ENCODE measurements around the gene AGO3.
"Not testable (repeated sequence)": the region's sequence is repeated elsewhere in the genome, so short reads cannot be mapped to it uniquely, and the experiment has no call there.

The AGO3 gene

DNA sequence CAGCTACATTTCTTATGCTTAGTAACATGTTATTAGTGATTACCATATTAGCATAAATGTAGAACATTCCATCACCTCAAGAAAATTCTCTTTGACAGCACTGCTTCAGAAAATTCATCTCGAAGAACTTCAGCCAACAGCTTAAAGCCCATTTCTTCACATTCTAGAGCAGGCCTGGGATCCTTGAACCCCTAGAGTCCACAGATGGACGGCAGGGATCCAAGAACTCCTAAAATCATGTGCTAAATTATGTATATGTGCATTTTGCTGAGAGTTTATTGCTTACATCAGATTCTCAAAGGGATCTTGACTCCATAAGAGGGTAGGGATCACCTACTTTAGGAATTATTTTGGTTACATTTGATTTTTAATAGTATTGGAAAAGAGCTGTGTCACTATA lies 76.8 kb downstream of the AGO3 start:
- Mint-ChIP-seq H3K4me1 (ENCODE audit: low read depth) (no peaks in the 10 kb centered on the region), H3K36me3 (ENCODE audit: low read depth) (peaks cover 2% of the 10 kb centered on the region), H3K27me3 (ENCODE audit: low read depth) (no peaks in the 10 kb centered on the region), H3K9me3 (no peaks in the 10 kb centered on the region), H3K4me3 (no peak overlapping the region), H3K27ac (no peak overlapping the region)

- Mint-ChIP-seq H3K27ac (no peak overlapping the region), H3K9me3 (no peaks in the 10 kb centered on the region), H3K36me3 (ENCODE audit: low read depth) (peaks cover 7% of the 10 kb centered on the region), H3K4me3 (no peak overlapping the region), H3K27me3 (ENCODE audit: low read depth) (no peaks in the 10 kb centered on the region), H3K4me1 (ENCODE audit: low read depth) (no peaks in the 10 kb centered on the region)
Observed at GRCh38 chr1:36008546-36009197, 77.8 kb downstream of the AGO3 start.

DNA sequence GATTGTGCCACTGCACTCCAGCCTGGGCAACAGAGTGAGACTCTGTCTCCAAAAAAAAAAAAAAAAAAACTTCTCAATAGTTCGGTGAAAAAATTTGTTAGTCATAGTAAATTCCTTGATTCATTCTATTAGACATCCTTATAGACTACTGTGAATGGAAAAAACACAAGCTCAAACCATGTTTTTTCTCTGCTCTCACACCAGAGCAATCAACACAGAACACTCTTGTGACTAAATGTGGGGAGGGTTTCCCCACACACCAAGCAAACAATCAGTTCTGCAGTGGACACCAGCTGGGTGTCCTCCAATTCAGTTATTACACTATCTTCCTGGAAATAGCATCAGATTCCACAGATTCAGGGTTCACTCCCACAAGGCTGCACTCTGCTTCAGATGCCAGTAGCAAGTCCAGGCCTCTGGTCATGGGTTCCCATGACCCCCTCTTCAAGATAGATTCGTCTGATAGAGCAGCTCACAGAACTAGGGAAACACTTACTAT lies 83.9 kb downstream of the AGO3 start:
- Mint-ChIP-seq H3K9me3 (no peaks in the 10 kb centered on the region), H3K4me1 (ENCODE audit: low read depth) (no peaks in the 10 kb centered on the region), H3K4me3 (no peak overlapping the region), H3K27ac (no peak overlapping the region), H3K27me3 (ENCODE audit: low read depth) (no peaks in the 10 kb centered on the region), H3K36me3 (ENCODE audit: low read depth) (peaks cover 24% of the 10 kb centered on the region)

GRCh38 chr1:36016686-36017085 lies 85.8 kb downstream of the AGO3 start:
- Mint-ChIP-seq H3K36me3 (ENCODE audit: low read depth) (peaks cover 25% of the 10 kb centered on the region), H3K27me3 (ENCODE audit: low read depth) (no peaks in the 10 kb centered on the region), H3K27ac (no peak overlapping the region), H3K4me3 (no peak overlapping the region), H3K4me1 (ENCODE audit: low read depth) (no peaks in the 10 kb centered on the region), H3K9me3 (no peaks in the 10 kb centered on the region)

- H3K4me1 Mint-ChIP-seq (ENCODE audit: low read depth) = peaks cover 4% of the 10 kb centered on the region
- H3K27ac Mint-ChIP-seq = no peak overlapping the region
- no peak overlapping the region for H3K4me3 Mint-ChIP-seq
- peaks cover 16% of the 10 kb centered on the region for H3K9me3 Mint-ChIP-seq
- H3K36me3 Mint-ChIP-seq (ENCODE audit: low read depth) = peaks cover 39% of the 10 kb centered on the region
- H3K27me3 Mint-ChIP-seq (ENCODE audit: low read depth) = no peaks in the 10 kb centered on the region
Observed at GRCh38 chr1:36023098-36023769, 92.3 kb downstream of the AGO3 start.

DNA sequence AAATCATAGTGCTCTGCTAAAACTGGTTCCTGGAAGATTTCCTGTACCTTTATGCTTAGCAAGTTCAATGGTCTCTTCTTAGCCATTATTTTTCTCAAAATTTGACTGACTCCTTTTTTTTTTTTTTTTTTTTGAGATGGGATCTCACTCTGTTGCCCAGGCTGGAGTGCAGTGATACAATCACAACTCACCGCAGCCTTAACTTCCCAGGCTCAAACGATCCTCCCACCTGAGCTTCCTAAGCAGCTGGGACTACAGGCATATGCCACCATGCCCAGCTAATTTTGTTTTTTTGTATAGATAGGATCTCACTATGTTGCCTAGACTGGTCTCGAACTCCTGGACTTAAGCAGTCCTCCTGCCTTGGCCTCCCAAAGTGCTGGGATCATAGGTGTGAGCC lies 93.1 kb downstream of the AGO3 start:
- not testable (repeated sequence) for H3K4me3 Mint-ChIP-seq; H3K4me1 Mint-ChIP-seq (ENCODE audit: low read depth); H3K27me3 Mint-ChIP-seq (ENCODE audit: low read depth)
- H3K9me3 Mint-ChIP-seq = peaks cover 16% of the 10 kb centered on the region
- peak overlapping the region; percentile 62 for H3K27ac Mint-ChIP-seq
- H3K36me3 Mint-ChIP-seq (ENCODE audit: low read depth) = peaks cover 42% of the 10 kb centered on the region

DNA sequence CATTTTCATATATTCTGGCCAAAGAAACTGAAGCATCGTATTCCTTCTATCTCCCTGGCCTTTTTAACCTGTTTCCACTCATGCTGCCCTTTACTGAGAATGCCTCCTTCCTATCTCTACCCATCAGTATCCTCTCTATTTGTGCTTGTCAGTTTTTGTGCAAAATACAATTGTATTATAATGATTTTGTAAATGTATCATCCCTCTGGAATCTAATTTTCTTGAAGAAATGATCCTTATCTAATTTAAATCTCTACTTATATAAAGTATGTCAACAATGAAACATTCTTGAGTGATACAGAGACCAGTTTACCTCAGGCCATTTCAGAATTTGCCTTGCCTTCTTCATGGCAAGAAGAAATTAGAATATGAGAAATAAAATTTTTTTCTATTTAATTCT lies 93.9 kb downstream of the AGO3 start:
- peaks cover 39% of the 10 kb centered on the region for H3K36me3 Mint-ChIP-seq (ENCODE audit: low read depth)
- no peak overlapping the region for H3K27ac Mint-ChIP-seq

DNA sequence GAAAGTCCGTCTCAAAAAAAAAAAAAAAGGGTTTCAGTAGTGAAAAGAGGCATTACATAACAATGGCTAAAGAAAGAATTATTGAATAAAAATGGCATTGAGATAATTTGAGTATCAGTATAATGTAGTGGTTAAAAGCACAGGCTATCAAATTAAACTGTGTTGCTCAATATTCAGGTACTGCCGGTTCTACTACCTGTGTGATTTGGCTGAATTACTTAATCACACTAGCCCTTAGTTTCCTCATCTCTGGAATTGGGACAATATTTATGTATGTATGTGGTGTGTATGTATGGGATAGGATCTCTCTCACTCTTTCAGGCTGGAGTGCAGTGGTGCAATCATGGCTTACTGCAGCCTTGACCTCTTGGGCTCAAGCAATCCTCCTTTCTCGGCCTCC lies 96.9 kb downstream of the AGO3 start:
- H3K36me3 Mint-ChIP-seq (ENCODE audit: low read depth) = peaks cover 47% of the 10 kb centered on the region

More for the DNA sequence above, 93.9 kb downstream of the AGO3 start:
- Mint-ChIP-seq H3K4me3 (no peak overlapping the region), H3K27me3 (ENCODE audit: low read depth) (no peaks in the 10 kb centered on the region), H3K4me1 (ENCODE audit: low read depth) (peaks cover 4% of the 10 kb centered on the region), H3K9me3 (peaks cover 16% of the 10 kb centered on the region)

DNA sequence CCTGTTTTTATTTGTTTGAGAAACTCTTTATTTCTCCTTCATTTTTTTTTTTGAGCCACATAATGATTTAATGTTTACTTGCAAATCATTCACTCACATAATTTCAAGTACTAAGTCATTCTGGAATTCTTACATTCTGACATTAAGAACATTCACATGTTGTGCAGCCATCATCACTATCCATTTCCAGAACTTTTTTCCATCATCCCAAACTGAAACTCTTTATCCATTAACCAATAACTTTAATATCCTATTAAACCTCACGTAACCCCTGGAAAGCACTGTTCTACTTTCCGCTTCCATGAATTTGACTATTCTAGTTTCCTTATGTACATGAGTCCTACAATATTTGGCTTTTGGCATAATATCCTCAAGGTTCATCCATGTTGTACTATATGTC lies 100.5 kb downstream of the AGO3 start:
- peaks cover 2% of the 10 kb centered on the region for H3K4me1 Mint-ChIP-seq (ENCODE audit: low read depth)
- peaks cover 35% of the 10 kb centered on the region for H3K36me3 Mint-ChIP-seq (ENCODE audit: low read depth)
- H3K27ac Mint-ChIP-seq = no peak overlapping the region
- no peaks in the 10 kb centered on the region for H3K9me3 Mint-ChIP-seq
- H3K27me3 Mint-ChIP-seq (ENCODE audit: low read depth) = no peaks in the 10 kb centered on the region
- H3K4me3 Mint-ChIP-seq = no peak overlapping the region

More for the DNA sequence above, 96.9 kb downstream of the AGO3 start:
- H3K9me3 Mint-ChIP-seq = peaks cover 16% of the 10 kb centered on the region
- no peak overlapping the region for H3K27ac Mint-ChIP-seq
- no peak overlapping the region for H3K4me3 Mint-ChIP-seq
- peaks cover 4% of the 10 kb centered on the region for H3K4me1 Mint-ChIP-seq (ENCODE audit: low read depth)
- H3K27me3 Mint-ChIP-seq (ENCODE audit: low read depth) = no peaks in the 10 kb centered on the region

GRCh38 chr1:36034692-36035091 lies 103.8 kb downstream of the AGO3 start:
- Mint-ChIP-seq H3K27me3 (ENCODE audit: low read depth) (no peaks in the 10 kb centered on the region), H3K9me3 (no peaks in the 10 kb centered on the region), H3K27ac (no peak overlapping the region), H3K36me3 (ENCODE audit: low read depth) (peaks cover 29% of the 10 kb centered on the region), H3K4me1 (ENCODE audit: low read depth) (peaks cover 2% of the 10 kb centered on the region), H3K4me3 (no peak overlapping the region)

DNA sequence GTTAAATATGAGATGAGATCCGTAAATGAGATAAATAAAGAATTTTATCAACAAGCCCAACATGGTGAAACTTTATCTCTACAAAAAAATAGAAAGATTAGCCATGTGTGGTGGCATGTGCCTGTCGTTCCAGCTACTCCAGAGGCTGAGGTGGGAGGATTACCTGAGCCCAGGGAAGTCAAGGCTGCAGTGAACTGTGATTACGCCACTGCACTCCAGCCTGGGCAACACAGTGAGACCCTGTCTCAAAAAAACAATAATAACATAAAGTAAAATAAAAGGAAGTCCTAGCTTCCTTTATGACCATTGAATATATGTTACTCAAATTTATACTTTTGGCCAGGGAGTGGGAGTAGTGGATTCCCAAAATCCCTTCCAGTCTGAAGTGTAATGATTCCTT lies 104.2 kb downstream of the AGO3 start:
- peaks cover 30% of the 10 kb centered on the region for H3K36me3 Mint-ChIP-seq (ENCODE audit: low read depth)
- no peak overlapping the region for H3K4me3 Mint-ChIP-seq
- H3K27me3 Mint-ChIP-seq (ENCODE audit: low read depth) = no peaks in the 10 kb centered on the region
- no peaks in the 10 kb centered on the region for H3K9me3 Mint-ChIP-seq
- H3K4me1 Mint-ChIP-seq (ENCODE audit: low read depth) = peaks cover 2% of the 10 kb centered on the region
- H3K27ac Mint-ChIP-seq = no peak overlapping the region

DNA sequence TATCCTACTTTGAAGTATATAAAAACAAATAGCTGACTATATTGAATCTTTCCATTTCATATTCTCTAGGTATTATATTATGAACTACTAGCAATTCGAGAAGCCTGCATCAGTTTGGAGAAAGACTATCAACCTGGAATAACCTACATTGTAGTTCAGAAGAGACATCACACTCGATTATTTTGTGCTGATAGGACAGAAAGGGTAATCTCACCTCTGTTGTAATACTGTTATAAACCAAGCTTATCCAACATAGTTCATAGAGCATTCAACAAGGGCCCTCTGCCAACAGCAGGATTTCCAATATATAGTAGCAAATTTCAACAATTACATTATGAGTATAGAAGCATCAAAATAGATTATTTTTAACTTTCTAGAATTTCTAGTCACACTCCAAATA lies 109.3 kb downstream of the AGO3 start:
- H3K36me3 Mint-ChIP-seq (ENCODE audit: low read depth) = peaks cover 19% of the 10 kb centered on the region
- no peak overlapping the region for H3K27ac Mint-ChIP-seq
- no peak overlapping the region for H3K4me3 Mint-ChIP-seq
- no peaks in the 10 kb centered on the region for H3K9me3 Mint-ChIP-seq
- H3K4me1 Mint-ChIP-seq (ENCODE audit: low read depth) = no peaks in the 10 kb centered on the region
- H3K27me3 Mint-ChIP-seq (ENCODE audit: low read depth) = no peaks in the 10 kb centered on the region

DNA sequence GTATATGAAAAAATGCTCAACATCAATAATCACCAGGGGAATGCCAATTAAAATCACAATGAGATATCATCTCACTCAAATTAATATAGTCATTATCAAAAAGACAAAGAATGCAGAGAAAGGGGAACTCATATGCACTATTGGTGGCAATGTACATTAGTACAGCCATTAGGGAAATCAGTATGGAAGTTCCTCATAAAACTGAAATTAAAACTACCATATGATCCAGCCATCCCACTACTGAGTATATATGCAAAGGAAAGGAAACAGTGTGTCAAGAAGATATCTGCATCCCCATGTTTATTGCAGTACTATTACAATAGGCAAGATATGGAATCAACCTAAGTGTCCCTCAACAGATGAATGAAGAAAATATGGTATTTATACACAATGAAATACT lies 120.9 kb downstream of the AGO3 start:
- no peaks in the 10 kb centered on the region for H3K27me3 Mint-ChIP-seq (ENCODE audit: low read depth)
- H3K4me3 Mint-ChIP-seq = no peak overlapping the region
- peaks cover 24% of the 10 kb centered on the region for H3K36me3 Mint-ChIP-seq (ENCODE audit: low read depth)
- no peak overlapping the region for H3K27ac Mint-ChIP-seq
- H3K9me3 Mint-ChIP-seq = peaks cover 6% of the 10 kb centered on the region
- no peaks in the 10 kb centered on the region for H3K4me1 Mint-ChIP-seq (ENCODE audit: low read depth)

GRCh38 chr1:36053978-36054377 lies 123.1 kb downstream of the AGO3 start:
- Mint-ChIP-seq H3K9me3 (no peaks in the 10 kb centered on the region), H3K27me3 (ENCODE audit: low read depth) (no peaks in the 10 kb centered on the region), H3K4me1 (ENCODE audit: low read depth) (no peaks in the 10 kb centered on the region), H3K36me3 (ENCODE audit: low read depth) (peaks cover 14% of the 10 kb centered on the region), H3K4me3 (no peak overlapping the region), H3K27ac (no peak overlapping the region)

DNA sequence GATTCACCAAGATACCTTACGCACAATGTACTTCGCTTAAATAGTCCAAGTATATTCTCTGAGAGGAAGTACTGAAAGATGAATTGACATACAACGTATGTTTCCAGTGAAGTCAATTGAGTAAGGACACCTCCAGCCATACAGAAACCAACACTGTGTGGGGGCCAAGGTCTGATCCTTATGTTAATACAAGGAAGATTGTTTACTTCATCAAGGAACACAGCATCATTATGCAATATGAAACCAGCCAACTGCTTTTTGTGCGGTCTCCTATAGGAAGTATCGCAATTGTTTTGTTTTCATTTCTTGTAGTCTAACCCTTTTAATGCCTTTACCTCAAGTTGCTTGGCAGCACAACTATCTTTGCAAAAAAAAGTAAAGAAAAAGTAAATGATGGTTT lies 124.8 kb downstream of the AGO3 start:
- Mint-ChIP-seq H3K4me1 (ENCODE audit: low read depth) (no peaks in the 10 kb centered on the region), H3K9me3 (no peaks in the 10 kb centered on the region), H3K27ac (no peak overlapping the region), H3K27me3 (ENCODE audit: low read depth) (no peaks in the 10 kb centered on the region), H3K36me3 (ENCODE audit: low read depth) (peaks cover 12% of the 10 kb centered on the region), H3K4me3 (no peak overlapping the region)

Data from T-helper 1 cell treated with Interleukin-12 subunit alpha and Interleukin-12 subunit beta and Interleukin-4 antibody, amounts not matched to agents 30 μg/mL and 1 μg/mL, for 36 hours (primary cell).